ENCODE measurements around the gene PSKH1.
"Not testable (repeated sequence)": the region's sequence is repeated elsewhere in the genome, so short reads cannot be mapped to it uniquely, and the experiment has no call there.

The PSKH1 gene

GRCh38 chr16:67892375-67892774 is 679 bp upstream of the PSKH1 start:
- no peak for DNase-seq

GRCh38 chr16:67893743-67894399 is 817 bp downstream of the PSKH1 start:
- DNase-seq, result no peak

DNA sequence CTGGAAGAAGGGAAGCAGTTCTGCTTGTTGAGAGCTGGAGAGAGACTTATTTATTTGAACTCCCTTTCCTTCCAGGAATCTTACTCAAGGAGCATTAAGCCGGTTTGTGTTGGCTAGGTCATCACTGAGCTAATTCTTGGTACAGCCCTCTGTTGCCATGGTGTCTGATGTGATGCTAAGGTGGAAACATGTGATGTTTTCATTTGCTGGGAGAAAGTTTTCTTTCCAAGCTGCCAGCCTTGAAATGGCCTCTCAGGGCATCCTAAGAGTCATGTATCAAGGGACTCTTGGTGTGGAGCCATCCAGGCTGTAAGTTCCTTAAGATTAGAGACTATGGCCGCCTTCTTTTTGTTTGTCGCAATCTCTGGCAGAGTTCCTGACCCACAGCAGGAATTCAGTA is 4.2 kb downstream of the PSKH1 start:
- no peak for DNase-seq

DNA sequence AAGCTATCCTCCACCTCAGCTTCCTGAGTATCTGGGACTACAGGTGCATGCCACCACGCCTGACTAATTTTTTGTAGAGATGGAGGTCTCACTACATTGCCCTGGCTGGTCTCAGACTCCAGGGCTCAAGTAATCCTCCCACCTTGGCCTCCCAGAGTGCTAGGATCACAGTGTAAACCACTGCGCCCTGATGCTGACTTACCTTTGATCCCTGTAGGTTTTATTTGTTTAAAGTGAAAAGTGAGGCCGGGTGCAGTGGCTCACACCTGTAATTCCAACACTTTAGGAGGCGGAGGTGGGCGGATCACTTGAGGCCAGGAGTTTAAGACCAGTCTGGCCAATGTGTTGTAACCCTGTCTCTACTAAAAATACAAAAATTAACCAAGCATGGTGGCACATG is 8.7 kb downstream of the PSKH1 start:
- no peak for DNase-seq

DNA sequence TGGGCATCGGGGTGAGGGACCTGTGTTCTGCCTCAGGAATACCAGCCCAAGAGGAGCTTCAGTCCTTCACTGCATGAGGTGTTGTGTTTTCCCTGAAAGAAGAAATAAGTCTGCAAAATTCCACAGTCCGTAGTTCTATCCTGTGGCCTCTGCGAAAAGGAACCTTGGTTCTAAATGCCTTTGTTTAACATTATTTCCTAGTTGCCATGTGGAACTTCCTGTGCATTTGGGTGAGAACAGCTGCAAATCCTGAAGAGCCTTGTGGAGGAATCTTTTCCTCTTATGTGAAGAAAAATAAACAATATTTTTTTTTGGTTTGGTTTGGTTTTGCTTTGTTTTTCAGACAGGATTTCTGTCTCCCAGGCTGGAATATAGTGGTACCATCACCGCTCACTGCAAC is 9.8 kb downstream of the PSKH1 start:
- no peak for DNase-seq

DNA sequence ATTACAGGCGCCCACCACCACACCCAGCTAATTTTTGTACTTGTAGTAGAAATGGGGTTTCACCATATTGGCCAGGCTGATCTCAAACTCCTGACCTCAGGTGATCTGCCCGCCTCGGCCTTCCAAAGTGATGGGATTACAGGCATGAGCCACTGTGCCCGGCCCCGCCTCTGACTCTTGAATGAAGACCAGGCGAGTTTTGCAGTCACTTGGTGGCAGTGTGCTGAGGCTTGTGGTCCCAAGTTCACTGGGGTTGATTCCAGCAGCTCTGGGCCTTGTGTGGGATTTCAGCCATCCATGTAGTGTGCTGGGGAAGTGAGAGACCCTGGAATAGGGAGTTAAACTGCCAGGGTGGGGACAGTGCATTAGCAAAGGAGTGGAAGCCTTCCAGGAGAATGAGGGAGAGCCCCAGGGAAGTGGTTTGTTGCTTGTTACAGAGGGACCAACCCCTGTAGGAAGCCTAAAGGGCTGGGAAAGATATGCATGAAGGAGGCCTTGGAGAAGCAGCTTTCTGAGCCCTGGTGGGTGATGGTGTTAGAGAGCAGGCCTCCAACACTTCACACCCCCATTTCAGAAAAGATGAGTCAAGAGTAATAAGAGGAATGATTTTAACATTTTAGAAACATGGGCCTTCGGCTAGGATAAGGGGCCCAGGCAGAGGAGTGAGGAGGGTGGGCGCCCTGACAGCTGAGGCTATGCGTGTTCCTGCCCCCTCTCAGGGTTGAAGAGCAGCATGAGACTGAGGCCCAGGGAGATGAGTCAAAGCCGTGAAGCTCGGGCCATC is 14.5 kb downstream of the PSKH1 start:
- no peak for DNase-seq

- no peak for DNase-seq
Observed at GRCh38 chr16:67909056-67909742, 16.1 kb downstream of the PSKH1 start.

GRCh38 chr16:67910158-67910557 is 17.1 kb downstream of the PSKH1 start:
- DNase-seq, result no peak

DNA sequence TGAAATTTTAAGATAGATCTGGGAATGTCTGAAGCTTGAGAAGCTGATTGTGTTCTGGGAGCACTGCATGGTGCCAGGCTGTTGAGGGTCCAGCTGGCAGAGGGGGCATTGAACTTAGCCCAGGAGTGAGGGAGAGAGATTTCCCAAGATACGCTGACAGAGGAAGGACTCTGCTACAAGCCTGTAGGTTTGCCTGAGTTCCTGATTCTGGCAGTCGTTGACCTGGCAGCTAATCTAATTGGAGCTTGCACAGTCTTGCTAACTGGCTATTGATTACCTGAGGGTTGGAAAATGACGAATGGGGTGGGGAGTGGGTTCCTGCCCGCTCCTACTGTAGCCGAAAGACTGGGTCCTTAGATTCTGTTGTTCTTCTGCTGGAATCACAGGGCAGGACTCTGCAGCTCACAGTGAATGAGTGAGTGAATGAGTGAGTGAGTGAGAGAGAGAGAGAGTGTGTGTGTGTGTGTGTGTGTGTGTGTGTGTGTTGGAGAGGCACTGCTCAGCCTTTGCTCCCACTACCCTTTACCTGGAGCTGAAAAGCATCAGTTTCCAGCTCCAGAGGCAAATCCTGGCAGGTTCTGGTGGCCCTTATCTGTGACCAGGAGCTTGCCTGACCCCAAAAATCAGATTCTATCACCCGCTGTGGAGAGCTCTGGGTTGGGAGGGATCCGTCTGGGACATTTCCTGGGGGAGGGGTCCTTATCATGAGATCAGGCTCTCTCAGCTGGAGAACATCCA is 21.9 kb downstream of the PSKH1 start:
- DNase-seq, result no peak

DNA sequence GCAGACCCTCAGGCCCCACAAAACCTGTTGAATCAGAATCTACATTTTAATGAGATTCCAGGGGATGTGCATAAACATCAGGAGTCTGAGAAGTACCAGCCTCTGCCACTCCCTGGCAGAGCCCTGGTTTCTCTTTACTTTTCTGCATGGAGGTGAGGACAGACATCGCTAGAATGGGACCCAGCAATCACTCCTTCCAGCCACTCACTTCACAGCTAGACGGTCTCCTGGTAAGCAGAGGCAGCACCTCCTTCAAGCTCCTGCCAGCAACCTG is 22.4 kb downstream of the PSKH1 start:
- not testable (repeated sequence) for DNase-seq

DNA sequence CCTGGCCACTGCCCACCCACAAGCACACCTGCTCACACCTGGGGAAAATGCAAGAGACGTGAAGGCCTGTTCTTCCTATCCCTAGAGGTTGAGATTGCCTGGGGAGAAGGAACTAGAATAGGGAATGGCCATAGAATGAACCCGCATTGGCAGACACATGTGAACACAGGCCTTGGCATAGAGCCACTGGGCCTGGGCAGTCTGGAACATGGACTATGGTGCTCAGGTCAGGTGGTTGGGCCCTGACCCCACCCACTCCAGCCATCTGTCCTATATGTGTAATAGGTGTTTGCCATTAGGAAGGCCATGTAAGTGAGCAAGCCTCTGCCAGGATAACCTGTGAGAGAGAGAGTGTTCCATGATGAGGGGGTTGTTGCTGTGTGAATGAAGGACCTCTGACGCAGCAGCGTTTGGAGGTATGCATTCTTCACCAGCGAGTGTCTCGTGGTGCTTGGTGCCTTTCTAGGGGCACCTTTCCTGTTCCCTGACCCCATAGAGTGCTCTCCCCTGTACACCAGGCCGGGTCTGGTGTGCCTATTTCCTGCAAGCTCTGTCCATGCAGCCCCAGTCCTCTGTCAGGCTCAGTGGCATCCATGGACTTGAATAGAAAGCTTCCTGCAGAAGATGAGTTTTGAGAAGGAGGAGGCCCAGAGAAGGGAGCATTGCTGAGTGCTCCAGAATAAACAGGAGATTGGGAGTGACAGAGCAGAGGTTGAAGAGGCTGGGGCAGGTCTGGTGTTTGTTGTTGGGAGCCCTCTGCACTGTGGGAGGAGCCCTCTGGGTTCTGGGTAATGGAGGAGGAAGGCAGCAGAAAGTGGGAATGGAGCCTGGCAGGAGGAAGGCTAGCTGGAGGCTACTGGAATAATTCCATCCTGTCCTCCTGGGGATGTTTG is 23.0 kb downstream of the PSKH1 start:
- no peak for DNase-seq

DNA sequence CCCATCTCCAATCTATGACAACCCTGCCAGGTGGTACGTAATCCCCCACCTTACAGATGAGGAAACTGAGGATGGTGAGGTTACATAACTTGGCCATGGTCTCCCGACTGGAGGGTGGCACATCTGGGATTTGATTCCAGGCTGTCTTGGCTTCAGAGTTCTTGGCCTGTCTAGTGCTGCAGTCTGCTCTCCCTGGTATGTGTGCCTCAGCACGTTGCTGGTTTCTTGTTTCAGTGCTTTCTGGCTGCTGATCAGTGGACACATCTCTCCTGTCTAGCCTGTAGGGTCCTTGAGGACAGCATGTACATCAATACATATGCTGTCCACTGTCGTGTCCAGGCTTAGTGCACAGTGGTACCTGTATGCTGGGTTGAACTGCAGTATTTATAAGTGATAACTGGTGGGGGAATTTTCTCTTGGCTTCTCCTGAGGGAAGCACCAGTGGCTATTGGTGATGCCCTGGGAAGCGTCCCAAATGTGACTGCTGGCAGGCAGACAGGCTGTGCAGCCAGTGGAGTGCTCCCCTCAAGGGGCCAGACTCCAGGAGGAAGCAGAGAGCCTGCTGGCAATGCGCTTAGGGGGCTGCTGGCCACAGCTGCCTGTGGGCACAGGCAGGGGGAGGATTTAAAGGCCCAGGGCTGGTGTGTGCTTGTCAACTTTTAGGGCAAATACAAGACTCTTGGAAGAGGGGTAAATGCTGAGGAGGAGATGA is 24.2 kb downstream of the PSKH1 start:
- DNase-seq, result no peak

DNA sequence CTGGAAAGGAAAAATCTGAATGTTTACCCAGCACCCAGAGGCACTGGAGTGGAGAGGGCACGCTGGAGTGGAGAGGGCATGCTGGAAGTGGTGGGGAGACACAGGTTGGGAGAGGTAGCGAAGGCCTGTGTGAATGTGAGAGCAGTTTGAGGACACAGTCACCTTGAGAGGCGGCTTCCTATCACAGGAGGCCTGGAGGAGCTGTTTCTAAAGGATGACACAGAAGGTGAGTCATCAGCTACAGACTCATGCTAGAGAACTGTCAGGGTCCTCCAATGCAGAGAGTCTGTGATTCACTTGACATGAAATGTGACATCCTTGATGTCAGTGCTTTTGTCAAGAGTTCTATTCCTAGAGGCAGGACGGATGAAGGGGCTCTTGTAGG is 24.8 kb downstream of the PSKH1 start:
- DNase-seq, result peak; percentile 8

DNA sequence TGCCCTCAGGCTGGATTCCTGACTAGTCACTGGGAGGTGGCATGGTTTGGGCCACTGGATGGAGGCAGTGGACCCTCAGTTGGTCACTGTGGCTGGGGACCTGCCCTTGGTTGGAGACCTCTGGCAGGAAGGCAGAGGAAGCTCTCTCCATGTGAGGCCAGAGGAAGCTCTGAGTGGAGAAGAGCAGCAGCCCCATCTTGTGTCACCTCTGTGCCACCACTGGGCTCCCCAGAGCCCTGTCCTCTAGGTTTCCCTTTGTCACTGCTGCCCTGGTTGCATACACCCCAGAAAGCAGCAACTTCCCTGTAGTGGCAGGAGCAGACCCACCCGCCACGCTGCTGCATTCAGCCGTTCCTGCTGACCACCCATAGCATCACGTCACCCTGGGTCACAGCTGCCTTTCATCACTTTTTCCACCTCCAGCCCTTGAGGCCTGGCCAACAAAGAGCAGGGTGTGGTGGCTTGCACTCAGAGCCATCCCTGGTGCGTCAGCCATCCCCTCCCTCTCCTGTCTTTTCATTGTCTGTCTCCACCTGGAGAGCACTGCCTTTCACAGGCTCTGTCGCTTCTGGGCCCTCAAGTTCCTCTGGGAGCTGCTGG is 26.7 kb downstream of the PSKH1 start:
- DNase-seq, result no peak

DNA sequence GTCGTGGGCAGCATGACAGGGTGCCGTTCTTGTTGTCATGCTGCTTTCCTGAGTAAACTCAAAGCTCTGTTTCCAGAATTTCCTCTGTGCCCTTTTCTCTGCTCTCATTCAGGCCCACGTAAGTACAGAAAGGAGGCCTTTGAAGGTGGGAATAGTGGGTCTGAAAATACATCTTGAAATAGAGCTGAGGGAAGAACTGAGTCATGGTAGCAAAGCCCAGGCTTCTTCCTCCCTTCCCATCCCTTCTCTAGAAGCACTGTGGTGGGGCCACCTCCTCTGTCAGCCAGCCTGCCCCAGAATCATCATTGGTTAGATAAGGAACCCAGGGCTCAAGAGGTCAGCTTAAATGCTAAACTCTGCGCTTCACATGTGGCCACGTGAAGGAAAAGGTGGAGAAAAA is 29.2 kb downstream of the PSKH1 start:
- DNase-seq, result no peak

- no peak for DNase-seq
Observed at GRCh38 chr16:67922740-67923139, 29.7 kb downstream of the PSKH1 start.

DNA sequence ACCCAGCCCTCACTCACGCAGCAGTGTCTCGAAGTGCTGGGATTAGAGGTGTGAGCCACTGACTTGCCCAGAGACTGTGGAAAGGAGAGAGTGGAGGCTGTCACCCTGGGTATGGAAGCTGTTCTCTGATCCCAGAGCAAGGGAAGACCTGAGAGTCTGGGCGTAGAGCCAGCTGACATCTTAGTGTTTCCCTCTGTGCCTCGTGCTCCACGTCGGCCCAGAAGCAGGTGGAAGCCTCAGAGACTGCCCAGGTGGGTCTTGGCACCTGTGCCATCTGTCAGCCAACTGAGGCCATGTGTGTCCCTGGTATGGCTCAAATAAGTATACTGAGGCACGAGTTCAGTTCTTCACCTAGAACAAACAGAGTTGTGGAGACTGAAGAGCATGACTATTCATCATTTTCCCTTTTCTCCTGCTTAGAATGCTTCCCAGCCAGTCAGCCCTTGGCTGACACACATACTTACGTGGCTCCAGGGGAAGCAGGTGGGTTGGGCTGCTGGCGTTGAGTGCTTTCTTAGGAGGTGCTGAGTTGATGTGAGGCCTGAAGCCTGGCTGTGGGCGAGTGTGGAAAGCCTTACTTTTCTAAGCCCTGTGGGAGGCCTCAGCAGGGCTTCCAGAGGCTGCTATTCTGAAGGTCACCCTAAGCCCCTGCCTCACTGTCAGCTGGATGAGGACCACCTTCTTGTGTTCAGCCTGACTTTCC is 30.5 kb downstream of the PSKH1 start:
- no peak for DNase-seq

- DNase-seq, result no peak
Observed at GRCh38 chr16:67924140-67924906, 31.3 kb downstream of the PSKH1 start.

DNA sequence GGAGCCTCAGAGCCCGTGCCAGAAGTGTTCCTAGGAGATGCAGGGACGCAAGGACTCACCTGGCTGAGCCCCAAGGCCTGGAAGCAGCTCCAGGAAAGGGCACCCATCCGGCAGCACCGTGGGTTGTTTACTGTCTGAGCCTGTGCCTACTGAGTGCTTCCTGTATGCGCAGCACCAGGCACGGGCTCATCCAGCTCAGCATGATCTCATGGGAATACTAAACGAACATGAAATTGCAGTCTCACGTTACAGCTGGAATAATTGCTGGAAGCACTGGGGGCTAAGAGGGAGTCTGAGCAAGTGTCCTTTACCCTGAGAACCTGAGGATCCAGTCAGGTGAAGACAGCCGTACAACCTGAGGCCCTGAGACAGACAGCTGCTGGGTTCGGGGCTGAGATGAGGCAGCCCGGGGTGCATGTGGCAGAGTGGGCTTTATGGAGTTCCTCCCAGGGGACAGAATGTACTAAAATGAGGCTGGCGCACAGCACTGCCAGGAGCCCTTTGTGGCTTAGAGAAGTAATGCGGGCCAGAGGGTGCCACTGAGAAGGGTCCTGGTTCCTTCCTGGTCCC is 33.2 kb downstream of the PSKH1 start:
- no peak for DNase-seq

All from GOT3 (cell line).